NOMO-1 treated with DMSO at 0.1 percent for 48 hours (cell line): ENCODE data around the gene DYNLL2.
"Not testable (repeated sequence)": the region's sequence is repeated elsewhere in the genome, so short reads cannot be mapped to it uniquely, and the experiment has no call there.

Experiments used
- DNase-seq: peaks from one replicate; lab custom pipeline; 2025; ENCODE audit not compliant: unreplicated experiment; lab: John Stamatoyannopoulos, UW

DYNLL2 gene

DNA sequence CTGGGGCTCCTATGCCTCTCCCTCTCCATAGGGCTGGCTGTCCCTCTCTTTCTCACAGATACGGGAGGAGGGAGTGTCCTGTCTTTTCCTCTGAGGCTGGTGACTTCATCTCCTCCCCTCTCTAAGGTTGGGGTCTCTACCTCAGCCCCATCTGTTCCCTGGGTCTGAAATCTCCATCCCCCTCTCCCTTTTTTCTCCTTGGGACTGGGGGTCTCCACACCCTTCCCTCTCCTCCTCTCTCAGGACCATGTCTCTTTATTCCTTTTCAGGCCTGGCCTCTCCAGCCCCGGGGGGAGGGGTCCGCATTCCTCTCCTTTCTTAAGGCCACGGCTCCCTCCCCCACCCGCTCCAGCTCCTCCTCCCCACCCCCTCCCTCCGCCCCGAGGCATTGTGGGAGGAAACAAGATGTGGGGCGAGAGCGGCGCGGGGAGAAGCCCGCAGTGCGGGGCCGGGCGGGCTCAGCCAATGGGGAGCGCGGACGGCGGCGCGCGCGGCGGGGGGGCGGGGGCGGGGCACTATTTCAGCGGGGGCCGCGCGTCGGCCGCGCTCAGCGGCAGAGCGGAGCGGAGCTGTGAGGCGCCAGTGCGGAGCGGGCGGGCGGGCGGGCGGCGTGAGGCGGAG is at the start of gene DYNLL2:
Gene DYNLL2, plus strand, starts transcription at position 550 of the 621 bp plus-strand sequence. CDS start 3,672 bp downstream, outside the sequence.
- DNase-seq: peak; percentile 87

DNA sequence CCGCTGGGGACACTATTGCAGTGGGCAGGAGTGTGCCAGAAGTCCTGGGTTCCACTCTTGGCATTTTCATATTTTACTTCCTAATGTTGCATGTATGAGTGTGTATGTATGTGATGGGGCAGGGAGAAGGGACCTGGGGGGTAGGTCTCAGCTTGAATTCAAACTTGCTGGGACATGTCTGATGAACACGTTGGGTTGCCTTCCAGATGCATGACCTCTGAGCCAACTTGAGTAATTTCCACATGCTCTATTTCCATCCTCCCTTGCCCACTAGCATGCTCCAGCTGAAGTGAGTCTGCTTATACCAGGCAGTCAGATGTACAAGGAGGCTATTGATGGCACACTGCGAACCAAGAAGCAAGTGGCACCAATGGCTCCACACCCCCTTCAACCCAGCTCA is 43.2 kb upstream of the DYNLL2 start:
- DNase-seq: no peak

DNA sequence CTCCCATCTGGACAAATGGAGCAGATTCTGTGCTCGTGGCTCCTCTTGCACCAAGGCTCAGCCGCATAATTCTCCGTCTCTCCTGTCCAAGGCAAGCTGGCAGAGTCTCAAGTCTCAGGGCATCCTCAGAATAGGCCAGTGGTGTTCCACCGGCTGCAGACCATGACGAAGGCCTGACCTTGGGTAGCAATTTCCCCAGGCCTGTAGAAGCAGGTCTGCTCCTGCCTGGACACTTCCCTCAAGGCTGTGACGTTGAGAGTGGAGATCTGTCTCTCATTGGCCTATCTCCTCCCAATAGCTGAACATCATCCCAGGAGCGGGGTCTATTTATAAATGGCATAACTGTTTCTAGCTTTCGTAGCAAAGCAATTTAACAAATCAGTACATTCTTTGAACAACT is 42.8 kb upstream of the DYNLL2 start:
- DNase-seq: no peak

DNA sequence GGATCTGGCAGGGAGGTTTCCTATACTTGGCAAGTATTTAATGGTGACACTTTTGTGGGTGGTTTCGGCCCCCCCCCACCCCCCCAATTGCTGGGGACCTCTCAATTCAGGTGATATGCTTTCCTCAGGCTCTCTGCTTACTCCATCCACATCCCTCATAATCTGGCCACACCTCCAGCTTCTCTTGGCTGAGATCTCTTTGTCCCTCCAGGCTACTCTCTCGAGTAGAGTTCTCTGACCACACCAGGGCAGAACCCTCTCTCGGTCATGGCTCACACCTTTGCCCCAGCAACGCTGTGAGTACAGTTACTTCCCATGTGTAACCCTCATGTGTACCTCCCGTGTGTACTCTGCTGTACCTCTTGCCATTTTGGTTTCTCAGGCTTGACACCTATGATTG is 42.1 kb upstream of the DYNLL2 start:
- no peak for DNase-seq

DNA sequence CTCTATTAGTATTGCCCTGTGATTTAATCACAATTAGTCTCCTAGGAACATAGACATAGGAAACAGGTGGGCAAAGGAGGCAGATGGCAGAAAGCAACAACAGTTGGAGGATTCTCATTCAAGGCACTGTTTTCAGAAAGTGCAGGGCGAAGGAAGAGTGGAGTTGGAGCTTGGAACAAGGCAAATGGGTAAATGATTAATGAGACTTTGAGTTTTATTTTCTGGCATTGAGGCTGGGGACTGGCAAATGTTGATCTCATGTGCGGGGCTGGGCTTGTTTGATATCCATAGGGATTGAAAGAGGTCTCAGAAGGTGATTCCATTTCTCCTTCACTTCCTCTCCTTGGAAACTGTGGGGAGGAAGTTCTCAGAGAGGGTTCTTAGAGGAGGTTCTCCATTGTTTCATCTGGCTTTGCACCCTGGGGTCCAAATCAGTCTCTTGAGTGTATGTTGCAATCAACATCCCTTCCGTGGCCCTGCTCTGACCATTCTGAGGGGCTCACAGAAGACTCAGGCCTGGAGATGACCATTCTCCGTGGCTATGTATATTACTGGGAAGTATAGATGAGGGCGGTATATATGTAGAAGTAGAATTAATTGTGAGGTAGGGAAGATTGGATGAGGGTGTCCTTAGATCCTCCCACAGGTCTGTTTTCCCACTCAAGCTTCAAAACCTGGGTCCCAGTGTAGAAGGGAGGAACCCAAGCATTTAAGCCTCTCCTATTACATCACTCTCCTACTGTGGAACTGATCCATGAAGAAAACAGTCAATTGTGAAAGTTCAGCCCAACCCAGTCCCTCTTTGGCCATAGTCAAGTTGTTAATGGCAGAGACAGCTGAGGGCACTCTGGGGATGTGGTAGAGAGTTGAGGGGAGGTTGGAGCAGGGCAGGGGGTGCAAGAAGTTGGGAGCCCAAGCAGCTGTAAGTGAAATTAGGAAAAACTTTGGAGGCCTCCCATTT is 39.7 kb upstream of the DYNLL2 start:
- DNase-seq: no peak

DNA sequence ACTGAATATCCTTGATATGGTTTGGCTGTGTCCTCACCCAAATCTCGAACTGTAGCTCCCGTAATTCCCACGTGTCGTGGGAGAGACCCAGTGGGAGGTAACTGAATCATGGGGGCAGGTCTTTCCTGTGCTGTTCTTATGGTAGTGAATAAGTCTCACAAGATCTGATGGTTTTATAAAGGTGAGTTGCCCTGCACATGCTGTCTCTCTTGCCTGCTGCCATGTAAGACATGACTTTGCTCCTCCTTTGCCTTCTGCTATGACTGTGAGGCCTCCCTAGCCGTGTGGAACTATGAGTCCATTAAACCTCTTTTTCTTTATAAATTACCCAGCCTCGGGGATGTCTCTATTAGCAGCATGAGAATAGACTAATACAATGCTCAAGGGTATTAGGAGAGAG is 39.0 kb upstream of the DYNLL2 start:
- DNase-seq: not testable (repeated sequence)

DNA sequence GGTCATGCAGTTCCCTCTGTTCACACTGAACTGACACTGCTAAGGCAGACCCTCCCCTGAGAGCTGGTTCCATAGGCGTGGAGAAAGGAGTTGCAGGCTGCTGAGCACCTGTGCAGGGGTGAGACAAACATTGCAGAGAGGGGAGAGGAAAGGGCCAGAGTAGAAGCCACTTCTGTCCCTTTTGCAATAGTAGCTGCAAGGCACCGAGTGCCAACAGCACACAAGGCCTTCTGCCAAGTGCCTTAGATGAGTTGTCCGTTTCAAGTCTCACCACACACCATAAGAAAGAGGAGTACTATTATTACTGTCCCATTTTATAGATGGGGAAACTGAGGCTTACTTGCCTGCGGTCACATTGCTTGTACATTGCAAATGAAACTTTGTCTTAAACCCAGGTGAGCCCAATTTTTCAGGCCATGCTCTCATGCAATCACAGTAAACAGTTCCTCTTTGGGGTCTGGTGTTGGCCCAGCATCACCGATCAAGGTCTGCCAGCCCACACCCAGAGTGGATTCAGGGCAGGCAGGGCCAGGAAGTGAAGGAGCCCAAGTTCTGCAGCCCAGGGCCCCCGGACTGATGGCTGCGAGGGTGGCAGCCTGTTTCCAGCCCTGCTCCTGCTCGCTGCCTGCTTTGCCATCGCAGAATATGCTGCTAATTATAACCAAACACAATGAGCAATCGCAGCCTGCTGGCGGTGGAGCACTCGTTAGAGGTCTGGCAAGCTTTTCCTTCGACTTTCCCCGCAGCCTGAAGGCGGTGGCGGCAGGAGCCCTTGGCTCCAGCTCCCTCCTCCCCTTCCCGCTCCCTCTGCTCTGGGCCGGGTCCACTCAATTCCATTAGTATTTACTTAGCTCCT is 36.8 kb upstream of the DYNLL2 start:
- DNase-seq: no peak

DNA sequence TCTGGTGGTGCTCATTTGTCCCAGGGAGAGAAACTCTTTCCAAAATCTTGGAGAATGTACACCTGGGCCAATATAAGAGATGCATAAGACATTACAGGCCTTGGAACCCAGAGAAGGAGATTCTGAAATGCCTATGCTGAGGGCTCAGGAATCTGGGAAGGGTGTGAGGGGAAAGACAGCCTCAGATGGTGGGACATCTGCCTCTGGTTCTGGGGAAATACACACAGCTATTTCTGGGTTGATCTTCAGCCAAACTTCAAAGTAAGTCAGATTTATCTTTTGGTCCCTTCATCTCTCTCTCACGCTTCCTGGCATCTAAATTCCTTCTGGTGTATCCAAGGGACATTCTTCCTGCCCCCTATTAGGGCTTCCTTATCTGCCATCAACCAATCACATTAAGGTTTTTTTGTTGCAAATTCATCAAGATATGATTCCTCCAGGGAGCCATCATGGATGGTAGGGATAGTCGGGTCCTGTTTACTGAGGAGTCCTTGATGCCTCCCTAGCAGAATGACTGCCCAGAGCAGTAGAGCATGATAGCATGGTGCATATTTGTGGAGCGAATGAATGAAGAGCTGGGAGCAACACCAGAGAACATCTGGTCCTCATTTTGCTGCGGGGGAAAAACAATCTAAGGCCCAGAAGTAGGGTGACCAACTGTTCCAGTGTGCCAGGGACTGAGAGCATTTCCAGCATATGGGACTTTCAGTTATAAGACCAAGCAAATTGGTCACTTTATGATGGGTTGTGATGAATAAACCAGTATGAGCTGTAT is 35.7 kb upstream of the DYNLL2 start:
- no peak for DNase-seq

DNA sequence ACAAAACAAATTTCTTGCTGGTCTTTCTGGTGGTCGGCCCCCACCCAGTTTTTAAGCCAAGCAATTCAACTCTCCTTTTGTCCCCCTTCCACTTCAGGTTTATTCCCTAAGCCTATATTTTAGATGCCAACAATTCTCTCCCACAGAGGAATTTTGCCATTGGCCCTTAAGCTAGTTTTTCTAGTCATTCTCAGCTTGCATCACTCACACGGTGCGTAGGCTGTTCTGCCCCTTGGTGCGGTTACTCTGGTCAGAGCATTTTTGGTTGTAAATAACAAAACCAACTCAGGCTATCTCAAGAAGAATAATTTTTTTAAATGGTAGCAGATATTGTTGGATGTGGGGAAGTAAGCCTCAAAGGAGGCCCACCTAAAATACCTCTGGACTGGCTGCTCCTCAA is 33.7 kb upstream of the DYNLL2 start:
- no peak for DNase-seq

DNA sequence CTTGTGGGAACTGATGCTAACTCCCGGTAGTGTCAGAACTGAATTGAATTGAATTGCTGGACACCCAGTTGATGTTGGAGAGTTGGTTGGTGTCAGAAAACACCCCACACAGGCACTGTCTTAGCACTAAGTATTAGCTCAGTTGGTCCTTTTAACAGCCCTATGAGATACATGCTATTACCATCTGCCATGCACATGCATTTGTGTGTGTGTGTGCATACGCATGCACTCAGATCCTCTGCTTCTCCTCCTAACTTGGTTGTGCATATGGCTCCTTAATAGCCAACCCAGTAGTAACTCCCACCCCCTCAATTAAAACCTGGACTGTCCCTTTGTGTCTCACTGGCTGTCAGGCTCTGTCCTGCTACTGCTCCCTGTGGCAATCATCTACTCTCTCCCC is 32.3 kb upstream of the DYNLL2 start:
- DNase-seq: no peak

DNA sequence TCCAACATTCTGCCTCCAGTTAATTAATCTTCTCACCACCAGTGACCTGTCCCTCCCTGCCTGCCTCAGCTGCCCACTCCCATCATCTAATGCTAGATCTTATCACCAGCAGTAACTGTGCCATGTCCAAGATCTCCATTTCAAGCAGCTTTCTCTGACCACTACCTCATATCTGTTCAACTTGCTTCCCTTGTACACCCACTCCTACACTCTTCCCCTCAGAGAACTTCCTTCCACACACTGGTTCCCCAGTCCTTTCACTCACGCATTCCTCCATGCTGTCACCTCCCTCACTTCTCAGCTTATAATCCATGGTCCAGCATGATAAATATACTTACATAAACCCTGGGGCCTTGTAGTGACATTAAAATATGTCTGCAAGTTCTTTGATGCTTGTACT is 31.8 kb upstream of the DYNLL2 start:
- no peak for DNase-seq

DNA sequence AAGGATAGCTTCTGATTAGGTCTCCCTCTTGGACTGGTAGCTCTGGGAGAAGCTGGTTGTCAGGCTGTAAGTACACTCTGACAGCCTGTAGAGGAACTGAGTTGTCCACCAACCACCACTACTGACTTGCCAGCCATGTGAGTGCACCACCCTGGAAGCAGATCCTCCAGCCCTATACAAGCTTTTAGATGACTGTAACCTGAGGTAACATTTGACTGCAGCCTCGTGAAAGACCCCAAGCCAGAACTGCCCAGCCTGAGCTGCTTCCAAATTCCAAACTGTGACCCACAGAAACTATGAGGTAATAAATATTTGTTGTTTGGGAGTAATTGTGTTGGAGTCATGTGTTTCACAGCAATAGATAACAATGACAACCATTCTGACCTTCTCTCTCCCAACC is 30.8 kb upstream of the DYNLL2 start:
- DNase-seq: no peak

DNA sequence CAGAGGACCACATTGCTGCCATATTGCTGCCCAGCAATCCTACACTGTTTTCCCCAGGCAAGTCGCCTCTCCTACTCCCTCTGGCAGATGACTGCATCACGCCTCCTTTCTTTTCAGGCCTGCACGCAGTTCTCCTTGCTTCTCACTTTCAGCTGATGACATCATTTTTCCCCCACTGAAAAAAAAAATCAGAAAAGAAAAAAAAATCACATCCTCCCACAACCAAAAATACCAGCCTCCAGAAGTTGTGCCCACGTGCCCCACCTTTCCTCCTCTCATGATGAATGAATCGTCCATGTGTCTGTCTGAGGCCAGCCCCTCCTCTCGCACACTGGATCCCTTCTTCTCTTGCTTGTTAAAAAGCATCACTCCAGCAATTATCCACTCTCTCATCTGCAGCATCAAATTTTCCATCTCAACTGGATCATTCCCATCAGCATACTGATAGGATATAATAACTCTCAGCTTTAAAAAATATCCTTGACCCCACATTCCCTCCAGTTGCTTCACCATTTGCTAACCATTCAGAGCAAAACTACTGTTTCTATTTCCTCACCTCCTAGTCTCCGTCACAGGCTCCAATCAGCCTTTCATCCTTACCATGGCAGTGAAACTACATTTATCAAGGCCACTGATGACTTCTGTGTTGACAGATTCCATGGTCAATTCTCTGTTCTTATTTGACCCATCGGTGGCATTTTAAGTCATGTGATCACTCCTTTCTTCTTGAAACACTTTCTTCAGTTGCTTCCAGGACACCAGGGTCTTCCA is 30.1 kb upstream of the DYNLL2 start:
- DNase-seq: no peak

DNA sequence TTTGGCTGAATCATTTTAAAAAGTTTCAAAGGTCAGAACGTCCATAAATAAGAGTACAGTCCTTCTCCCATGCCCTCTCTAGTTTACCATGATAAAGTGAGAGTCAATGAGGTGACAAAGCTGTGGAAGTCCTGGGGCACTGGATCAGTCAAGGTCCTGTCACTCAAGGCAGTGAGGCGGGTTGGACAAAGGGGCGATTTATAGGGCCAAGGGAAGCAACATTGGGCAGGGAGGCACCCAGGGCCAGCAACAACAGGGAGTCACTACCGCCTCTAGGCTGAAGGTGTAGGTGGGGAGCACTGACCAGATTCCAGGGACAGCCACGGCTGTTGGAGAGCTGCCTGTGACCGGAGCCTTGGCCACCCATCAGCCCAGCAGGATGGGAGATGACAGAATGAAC is 28.6 kb upstream of the DYNLL2 start:
- DNase-seq: no peak

DNA sequence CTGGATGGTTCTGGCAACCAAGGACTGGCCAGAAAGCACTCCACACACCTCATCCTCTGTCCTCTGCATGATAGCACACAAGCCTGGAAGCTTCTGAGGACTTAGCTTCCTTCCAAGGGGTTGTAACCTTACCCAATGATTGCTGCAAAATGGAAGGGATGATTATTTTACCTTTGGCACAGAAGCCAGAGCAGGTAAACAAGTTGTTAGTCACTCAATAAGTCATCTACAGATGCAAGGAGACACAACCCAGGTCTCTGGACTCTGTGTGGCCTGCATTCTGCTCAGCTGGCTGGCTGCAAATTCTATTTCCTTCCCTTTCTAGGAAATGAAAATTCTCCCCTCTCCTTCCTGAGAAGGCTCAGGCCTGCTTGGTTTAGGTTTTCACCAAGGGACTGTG is 26.7 kb upstream of the DYNLL2 start:
- DNase-seq: no peak

DNA sequence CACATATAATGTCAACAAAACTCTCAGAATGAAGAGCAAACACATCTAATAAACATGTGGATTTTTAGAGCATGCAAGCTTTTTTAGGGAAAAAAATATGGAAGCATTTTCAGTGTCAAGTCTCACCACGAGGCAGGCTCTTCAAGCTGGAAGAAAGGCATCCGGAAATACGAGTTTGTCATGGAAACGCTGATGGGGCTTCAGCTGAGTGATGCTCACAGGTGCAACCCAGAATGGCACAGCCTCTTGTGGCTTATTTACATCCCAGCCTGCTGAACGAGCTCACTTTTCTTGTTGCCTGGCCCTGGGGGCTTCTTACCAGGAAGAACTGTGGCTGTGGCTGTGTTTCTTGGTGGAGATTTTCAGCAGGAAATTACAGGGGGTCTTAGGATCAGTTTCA is 24.1 kb upstream of the DYNLL2 start:
- DNase-seq: no peak

DNA sequence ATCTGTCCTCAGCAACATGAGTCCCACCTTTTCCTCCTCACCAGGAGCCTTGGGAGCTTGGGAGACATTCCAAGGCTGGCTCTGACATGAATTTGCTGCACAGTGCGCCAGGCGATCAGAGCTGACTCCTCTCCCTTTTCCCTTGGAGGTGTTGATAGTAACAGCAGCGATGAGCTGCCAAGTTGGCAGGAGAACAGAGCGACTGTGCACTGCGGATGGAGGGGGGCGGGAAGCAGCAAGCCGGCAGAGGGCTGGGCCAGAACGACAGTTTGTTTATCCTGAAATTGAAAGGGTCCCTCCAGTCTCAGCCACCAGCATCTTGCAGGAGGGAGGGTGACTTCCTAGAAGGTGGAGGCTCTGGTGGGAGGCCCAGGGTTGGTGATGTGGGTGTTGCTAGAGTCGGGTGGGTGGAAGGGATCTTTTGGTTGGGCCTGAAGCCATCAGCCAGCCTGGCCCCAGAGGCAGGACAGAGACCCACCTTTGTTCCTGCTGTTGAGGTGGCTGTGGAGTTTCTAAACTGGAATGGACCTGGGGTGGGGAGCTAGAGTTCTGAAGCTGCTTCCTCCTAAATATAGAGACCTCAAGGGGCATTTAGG is 22.5 kb upstream of the DYNLL2 start:
- DNase-seq: no peak

DNA sequence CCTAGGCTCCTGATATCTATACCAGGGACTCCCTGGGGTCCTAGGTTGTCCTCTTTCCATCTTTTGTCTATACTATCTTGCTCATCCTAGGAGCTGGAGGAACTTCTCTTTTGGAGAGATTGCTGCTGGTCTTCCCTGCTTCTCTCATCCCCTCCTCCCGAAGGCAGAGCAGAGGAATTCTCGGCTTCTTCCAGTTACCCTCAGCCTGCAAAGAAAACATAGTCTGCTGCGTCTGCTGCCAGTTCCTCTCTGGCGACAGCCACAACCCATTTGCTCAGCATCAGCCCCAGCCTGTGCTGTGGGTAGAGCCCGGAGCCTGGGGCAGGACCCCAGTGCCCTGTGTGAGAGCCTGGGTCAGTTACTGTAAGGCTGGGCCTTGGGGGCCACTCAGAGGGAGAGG is 21.5 kb upstream of the DYNLL2 start:
- DNase-seq: no peak

DNA sequence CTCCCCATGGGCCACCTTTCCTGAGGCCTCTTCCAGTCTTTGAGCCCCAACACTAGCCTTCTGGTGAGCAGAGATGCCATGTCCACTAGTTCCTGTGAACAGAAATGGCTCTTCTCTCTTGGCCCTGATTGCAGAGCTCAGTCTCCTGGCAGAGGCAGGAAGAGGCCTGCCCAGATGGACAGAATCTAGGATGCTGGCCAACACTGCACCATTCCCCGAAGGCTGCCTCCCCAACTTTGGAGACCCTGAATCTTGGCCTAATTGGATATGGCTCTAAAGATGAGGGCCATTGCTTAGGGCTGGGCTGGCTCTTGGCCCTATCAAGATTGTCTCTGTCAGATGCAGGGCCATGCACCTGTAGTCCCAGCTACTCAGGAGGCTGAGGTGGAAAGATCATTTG is 18.0 kb upstream of the DYNLL2 start:
- no peak for DNase-seq

DNA sequence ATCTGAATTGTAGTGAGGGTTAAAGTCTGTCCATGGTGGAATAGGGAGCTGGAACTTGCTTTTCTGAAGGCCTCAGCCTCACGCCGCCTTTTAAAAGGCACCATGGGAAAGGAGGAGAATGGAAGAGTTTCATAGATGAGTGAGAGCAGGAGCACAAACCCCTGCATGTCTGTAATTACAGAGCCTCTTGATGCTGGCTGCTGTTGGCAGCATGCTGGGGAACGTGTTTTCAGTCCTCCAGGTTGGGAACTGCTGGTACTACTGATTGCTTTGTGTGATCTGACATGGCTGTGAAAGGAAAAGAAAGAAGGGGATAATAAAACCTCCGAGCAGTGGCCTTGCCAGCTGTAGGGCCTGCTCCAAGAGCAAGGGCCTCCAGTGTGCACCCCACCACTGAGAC is 16.8 kb upstream of the DYNLL2 start:
- no peak for DNase-seq
